Gastrocnemius medialis (tissue), 4 donors: Measurements from ENCODE around the gene CIDEB.

ENCODE experiments used
- CTCF ChIP-seq, 5 experiments: fragments of 450-650 bp in 3 of 5; fragments of 200-600 bp in 2 of 5; sonication (generic) in 2 of 5; IDR thresholded peaks in 4 of 5; conservative IDR thresholded peaks in 1 of 5; 1 replicate in 4 of 5; 2 replicates in 1 of 5; pipeline ENCODE4 v1.5.1; 2016 to 2019; ENCODE audit warnings: antibody characterized with exemption in 5 of 5, mild to moderate bottlenecking in 3 of 5, moderate library complexity in 3 of 5
- POLR2A ChIP-seq, 2 donors: fragments of 450-650 bp; IDR thresholded peaks; one replicate each; pipeline ENCODE4 v1.6.1; 2017; ENCODE audit warnings: antibody characterized with exemption in 2 of 2, mild to moderate bottlenecking in 2 of 2, moderate library complexity in 2 of 2

GRCh38 chr14:24277071-24277470, 30.7 kb downstream of the CIDEB start:
- TF ChIP-seq POLR2A (IDR thresholded peaks at IDR 0.05) (no peak), CTCF (IDR thresholded peaks at IDR 0.05 in 4 of 5, conservative IDR thresholded peaks at IDR 0.05 in 1 of 5) (no peak)
